ENCODE results near the gene CSF1R.

GRCh38 chr5:150034662-150035061 is 51.7 kb downstream of the CSF1R start:
- TF ChIP-seq CTCF (tag by site-specific recombination; IDR thresholded peaks at IDR 0.05) (no peak), TCF7L2 (IDR thresholded peaks at IDR 0.05; ENCODE audit: borderline replicate concordance, low read depth, low read length) (no peak), ZNF639 (tag by site-specific recombination; IDR thresholded peaks at IDR 0.05) (no peak), ZNF670 (tag by site-specific recombination; IDR thresholded peaks at IDR 0.05; ENCODE audit: low read depth) (no peak), ZEB2 (tag by site-specific recombination; IDR thresholded peaks at IDR 0.05) (no peak), ZNF513 (tag by site-specific recombination; IDR thresholded peaks at IDR 0.05) (no peak), REST (tag by site-specific recombination; IDR thresholded peaks at IDR 0.05) (no peak)

Data from HEK293 (cell line).